ENCODE data around the gene PRPF40A. TPM values are rescaled to one million over a fixed set of nuclear protein-coding genes. Genes with fewer than 3 reads are reported as not detected.

Gene PRPF40A
- total and polyA plus RNA-seq, 2 of the 13 experiments (the other 11 are each of a cell fraction or from before 2014, with no cell fraction given) = 146 to 207 TPM

- TF ChIP-seq, protein P1, sequence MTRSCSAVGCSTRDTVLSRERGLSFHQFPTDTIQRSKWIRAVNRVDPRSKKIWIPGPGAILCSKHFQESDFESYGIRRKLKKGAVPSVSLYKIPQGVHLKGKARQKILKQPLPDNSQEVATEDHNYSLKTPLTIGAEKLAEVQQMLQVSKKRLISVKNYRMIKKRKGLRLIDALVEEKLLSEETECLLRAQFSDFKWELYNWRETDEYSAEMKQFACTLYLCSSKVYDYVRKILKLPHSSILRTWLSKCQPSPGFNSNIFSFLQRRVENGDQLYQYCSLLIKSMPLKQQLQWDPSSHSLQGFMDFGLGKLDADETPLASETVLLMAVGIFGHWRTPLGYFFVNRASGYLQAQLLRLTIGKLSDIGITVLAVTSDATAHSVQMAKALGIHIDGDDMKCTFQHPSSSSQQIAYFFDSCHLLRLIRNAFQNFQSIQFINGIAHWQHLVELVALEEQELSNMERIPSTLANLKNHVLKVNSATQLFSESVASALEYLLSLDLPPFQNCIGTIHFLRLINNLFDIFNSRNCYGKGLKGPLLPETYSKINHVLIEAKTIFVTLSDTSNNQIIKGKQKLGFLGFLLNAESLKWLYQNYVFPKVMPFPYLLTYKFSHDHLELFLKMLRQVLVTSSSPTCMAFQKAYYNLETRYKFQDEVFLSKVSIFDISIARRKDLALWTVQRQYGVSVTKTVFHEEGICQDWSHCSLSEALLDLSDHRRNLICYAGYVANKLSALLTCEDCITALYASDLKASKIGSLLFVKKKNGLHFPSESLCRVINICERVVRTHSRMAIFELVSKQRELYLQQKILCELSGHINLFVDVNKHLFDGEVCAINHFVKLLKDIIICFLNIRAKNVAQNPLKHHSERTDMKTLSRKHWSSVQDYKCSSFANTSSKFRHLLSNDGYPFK (CRISPR knock-in tag; IDR thresholded peaks at IDR 0.05; ENCODE audit: borderline replicate concordance) = no peak
- TF ChIP-seq ZNF329 (CRISPR knock-in tag; IDR thresholded peaks at IDR 0.05; ENCODE audit: low read depth) (no peak), PHB2 (IDR thresholded peaks at IDR 0.05; ENCODE audit: partially characterized antibody) (no peak), NFKBIZ (CRISPR knock-in tag; IDR thresholded peaks at IDR 0.05) (no peak), EHMT2 (IDR thresholded peaks at IDR 0.05; ENCODE audit: borderline replicate concordance, low read depth, low read length) (no peak), MTF2 (CRISPR knock-in tag; IDR thresholded peaks at IDR 0.05; ENCODE audit: borderline replicate concordance) (no peak), ZUFSP (CRISPR knock-in tag; IDR thresholded peaks at IDR 0.05; ENCODE audit: borderline replicate concordance) (no peak), RBFOX2 (IDR thresholded peaks at IDR 0.05; ENCODE audit: low read depth, low read length) (0 out of 2 replicates have a peak, but pooled peaks have one; percentile 28), MAFF (IDR thresholded peaks at IDR 0.05; ENCODE audit: low read depth, low read length) (peak; percentile 98)
These were observed 2.1 kb downstream of the PRPF40A start (continued) for GRCh38 chr2:152715112-152715511.

DNA sequence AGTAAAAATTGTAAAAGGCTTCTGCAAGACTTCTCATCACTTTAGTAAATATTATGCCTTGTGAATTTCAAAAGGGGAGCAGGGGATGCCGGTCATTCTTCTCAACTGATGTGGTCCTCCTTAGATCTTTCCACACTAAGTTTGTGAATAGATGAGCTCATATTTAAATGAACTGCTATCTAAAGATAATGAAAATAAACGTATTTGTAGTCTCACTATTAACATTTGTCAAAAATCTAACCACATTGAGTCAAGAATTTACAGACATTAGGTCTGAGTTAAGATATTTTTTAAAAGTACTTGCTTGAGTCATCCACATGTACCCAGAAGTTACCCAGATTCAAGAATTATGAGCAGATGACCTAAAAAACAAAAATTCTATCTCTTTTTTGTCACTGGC is 6.5 kb downstream of the PRPF40A start:
- no peak overlapping the region for H3K27ac ChIP-seq (ENCODE audit: extremely low read length, insufficient read depth, low read length)
- H3K4me1 ChIP-seq (ENCODE audit: insufficient read depth, low read length) = peaks cover 36% of the 10 kb centered on the region
- H3K4me3 ChIP-seq (replicated peaks in 1 of 3; ENCODE audit: insufficient read depth in 1 of 3, low read depth in 2 of 3, low read length in 3 of 3) = no peak overlapping the region
- H3K4me2 ChIP-seq (ENCODE audit: low read depth, low read length) = no peak overlapping the region
- in situ Hi-C loops (cut with HindIII; ENCODE audit: extremely low pct_ligation_motif_present, low pct_unique_long_range_greater_than_20kb) (loop anchor here (10.0 kb wide), 1 partner anchor 886 kb away; the partner anchor contains the start of gene ARL5A), intact Hi-C loops (cut with micrococcal nuclease; ENCODE audit: unreplicated experiment) (no loop called here)
- no peak overlapping the region for H3K9ac ChIP-seq (ENCODE audit: insufficient read depth, low read depth, low read length)
- H3K36me3 ChIP-seq (replicated peaks in 1 of 2; ENCODE audit: control insufficient read depth in 1 of 2, insufficient read depth in 2 of 2, low read length in 2 of 2) = peaks cover 10 to 79% of the 10 kb centered on the region in 2 experiments
- no TSS peak for BruUV-seq (replicated peaks)
- POLR2A ChIA-PET = no interaction called here
- TF ChIP-seq GATAD1 (CRISPR knock-in tag; IDR thresholded peaks at IDR 0.05) (no peak), ETS1 (CRISPR knock-in tag; IDR thresholded peaks at IDR 0.05) (no peak)
- CTCF ChIA-PET (ENCODE audit: low intra/inter-chr PET ratio, low total read pairs) = no interaction called here
- ATAC-seq (no peak), DNase-seq (ENCODE audit: low spot score) (no peak), FAIRE-seq (no peak)
- H3K79me2 ChIP-seq (ENCODE audit: insufficient read depth, low read length) = peaks cover 100% of the 10 kb centered on the region
- H3K9me3 ChIP-seq (ENCODE audit: low read length) = no peaks in the 10 kb centered on the region
- no peaks in the 10 kb centered on the region for H3K27me3 ChIP-seq (ENCODE audit: control insufficient read depth in 1 of 2, insufficient read depth in 2 of 2, low read length in 2 of 2)
- WGBS (ENCODE audit: low lambda C conversion rate) = 97% methylated on average over 2 of the region's 2 CpGs
- peaks cover 59% of the 10 kb centered on the region for H4K20me1 ChIP-seq (ENCODE audit: insufficient read depth, low read length)
- no peak overlapping the region for H2AFZ ChIP-seq (ENCODE audit: low read length)

All from HepG2 (cell line).